SU-DHL-6 (cell line): ENCODE data around the gene CRISP2.

Experiments used
- H2AFZ ChIP-seq: fragments of 200-600 bp; sonication (generic); 2 replicates; pipeline ENCODE4 v1.6.1; 2014; ENCODE audit warnings: low read depth, mild to moderate bottlenecking, moderate library complexity, mixed read lengths, antibody characterized with exemption, low read length; ENCODE audit not compliant: severe bottlenecking
- H3F3A ChIP-seq: fragments of 200-600 bp; shearing (Covaris generic); 2 replicates; pipeline ENCODE4 v1.6.0; 2016; ENCODE audit warnings: antibody characterized with exemption, mild to moderate bottlenecking; ENCODE audit not compliant: insufficient read depth
- H3K27ac ChIP-seq: fragments of 200-600 bp; sonication (generic); 2 replicates; pipeline ENCODE4 v1.5.1; 2016; ENCODE audit warnings: low read depth, mild to moderate bottlenecking, low read length, moderate library complexity, mixed read lengths
- H3K27me3 ChIP-seq: fragments of 200-600 bp; sonication (generic), shearing (Covaris generic); 2 replicates; pipeline ENCODE4 v1.6.0; 2014; ENCODE audit warnings: mild to moderate bottlenecking, low read length
- H3K36me3 ChIP-seq: fragments of 200-600 bp; sonication (generic); 2 replicates; pipeline ENCODE4 v1.6.1; 2014; ENCODE audit warnings: mild to moderate bottlenecking, low read length, mixed read lengths
- H3K4me2 ChIP-seq: fragments of 300-600, 200-600 bp; shearing (Covaris generic), sonication (generic); 2 replicates; pipeline ENCODE4 v1.6.0; 2014; ENCODE audit warnings: low read length, low read depth, mild to moderate bottlenecking; ENCODE audit not compliant: poor library complexity, severe bottlenecking
- H3K4me3 ChIP-seq: fragments of 200-600 bp; sonication (generic); 2 replicates; pipeline ENCODE4 v1.5.1; 2014; ENCODE audit warnings: antibody characterized with exemption, low read length, mild to moderate bottlenecking, mixed read lengths; ENCODE audit not compliant: insufficient read depth, poor library complexity, severe bottlenecking
- H3K79me2 ChIP-seq: fragments of 200-600 bp; sonication (generic); 2 replicates; pipeline ENCODE4 v1.6.1; 2014; ENCODE audit warnings: mild to moderate bottlenecking, low read length, moderate library complexity; ENCODE audit not compliant: insufficient read depth
- H3K9ac ChIP-seq: fragments of 200-600 bp; sonication (generic); 2 replicates; pipeline ENCODE4 v1.7.0; 2014; ENCODE audit warnings: mild to moderate bottlenecking, low read length
- H3K9me2 ChIP-seq: fragments of 200-600 bp; sonication (generic); replicated peaks from 2 replicates; pipeline ENCODE4 v1.6.1; 2014; ENCODE audit warnings: low read length; ENCODE audit not compliant: insufficient read depth
- H3K9me3 ChIP-seq: fragments of 200-600 bp; sonication (generic); 2 replicates; pipeline ENCODE4 v1.6.1; 2014; ENCODE audit warnings: low read length, mixed read lengths; ENCODE audit not compliant: insufficient read depth
- H4K20me1 ChIP-seq: fragments of 200-600 bp; sonication (generic); 2 replicates; pipeline ENCODE4 v1.6.1; 2014; ENCODE audit warnings: low read depth, mild to moderate bottlenecking, antibody characterized with exemption, low read length, moderate library complexity, mixed read lengths
- EZH2phosphoT487 ChIP-seq: fragments of 200-600 bp; sonication (generic), shearing (Covaris generic); conservative IDR thresholded peaks from 2 replicates; pipeline ENCODE4 v1.6.1; 2018; ENCODE audit warnings: mild to moderate bottlenecking, antibody characterized with exemption, low read length, moderate library complexity, mixed read lengths
- TF ChIP-seq, protein P1 (sequence below): fragments of 200-600 bp; sonication (generic); IDR thresholded peaks from one replicate; pipeline ENCODE4 v1.5.1; 2017; ENCODE audit warnings: antibody characterized with exemption, mild to moderate bottlenecking, low read length, moderate library complexity; ENCODE audit not compliant: insufficient read depth, poor library complexity, severe bottlenecking

Gene CRISP2

GRCh38 chr6:49653438-49653837 is 59.9 kb downstream of the CRISP2 start:
- H3K9me2 ChIP-seq: no peaks in the 10 kb centered on the region

GRCh38 chr6:49651239-49651638 is 62.1 kb downstream of the CRISP2 start:
- Histone ChIP-seq H3K9me3 (no peaks in the 10 kb centered on the region), H2AFZ (no peak overlapping the region), H3K27me3 (no peaks in the 10 kb centered on the region), H3K9ac (no peak overlapping the region), H3K9me2 (no peaks in the 10 kb centered on the region), H4K20me1 (no peaks in the 10 kb centered on the region), H3F3A (no peaks in the 10 kb centered on the region), H3K36me3 (no peaks in the 10 kb centered on the region), H3K4me2 (no peak overlapping the region), H3K4me3 (no peak overlapping the region), H3K79me2 (no peaks in the 10 kb centered on the region), H3K27ac (no peak overlapping the region)
- TF ChIP-seq EZH2phosphoT487: no peak
- TF ChIP-seq, protein P1, sequence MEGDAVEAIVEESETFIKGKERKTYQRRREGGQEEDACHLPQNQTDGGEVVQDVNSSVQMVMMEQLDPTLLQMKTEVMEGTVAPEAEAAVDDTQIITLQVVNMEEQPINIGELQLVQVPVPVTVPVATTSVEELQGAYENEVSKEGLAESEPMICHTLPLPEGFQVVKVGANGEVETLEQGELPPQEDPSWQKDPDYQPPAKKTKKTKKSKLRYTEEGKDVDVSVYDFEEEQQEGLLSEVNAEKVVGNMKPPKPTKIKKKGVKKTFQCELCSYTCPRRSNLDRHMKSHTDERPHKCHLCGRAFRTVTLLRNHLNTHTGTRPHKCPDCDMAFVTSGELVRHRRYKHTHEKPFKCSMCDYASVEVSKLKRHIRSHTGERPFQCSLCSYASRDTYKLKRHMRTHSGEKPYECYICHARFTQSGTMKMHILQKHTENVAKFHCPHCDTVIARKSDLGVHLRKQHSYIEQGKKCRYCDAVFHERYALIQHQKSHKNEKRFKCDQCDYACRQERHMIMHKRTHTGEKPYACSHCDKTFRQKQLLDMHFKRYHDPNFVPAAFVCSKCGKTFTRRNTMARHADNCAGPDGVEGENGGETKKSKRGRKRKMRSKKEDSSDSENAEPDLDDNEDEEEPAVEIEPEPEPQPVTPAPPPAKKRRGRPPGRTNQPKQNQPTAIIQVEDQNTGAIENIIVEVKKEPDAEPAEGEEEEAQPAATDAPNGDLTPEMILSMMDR: no peak

More at GRCh38 chr6:49653438-49653837, 59.9 kb downstream of the CRISP2 start:
- H3K27me3 ChIP-seq: no peaks in the 10 kb centered on the region
- H3K36me3 ChIP-seq: no peaks in the 10 kb centered on the region
- H4K20me1 ChIP-seq: no peaks in the 10 kb centered on the region
- no peak overlapping the region for H2AFZ ChIP-seq
- H3K4me3 ChIP-seq: no peak overlapping the region
- H3K9me3 ChIP-seq: no peaks in the 10 kb centered on the region
- no peak for TF ChIP-seq EZH2phosphoT487
- TF ChIP-seq, protein P1: no peak
- no peaks in the 10 kb centered on the region for H3K79me2 ChIP-seq
- no peak overlapping the region for H3K27ac ChIP-seq
- no peak overlapping the region for H3K4me2 ChIP-seq
- H3K9ac ChIP-seq: no peak overlapping the region
- no peaks in the 10 kb centered on the region for H3F3A ChIP-seq

- H3K79me2 ChIP-seq: no peaks in the 10 kb centered on the region
- no peaks in the 10 kb centered on the region for H3K9me3 ChIP-seq
- H3K27me3 ChIP-seq: no peaks in the 10 kb centered on the region
- no peaks in the 10 kb centered on the region for H3K9me2 ChIP-seq
- no peak overlapping the region for H2AFZ ChIP-seq
- no peak overlapping the region for H3K4me3 ChIP-seq
- H4K20me1 ChIP-seq: no peaks in the 10 kb centered on the region
- H3K4me2 ChIP-seq: no peak overlapping the region
- TF ChIP-seq, protein P1: no peak
- no peak for TF ChIP-seq EZH2phosphoT487
- H3K27ac ChIP-seq: no peak overlapping the region
- H3K9ac ChIP-seq: no peak overlapping the region
- no peaks in the 10 kb centered on the region for H3K36me3 ChIP-seq
- H3F3A ChIP-seq: no peaks in the 10 kb centered on the region
Measured at GRCh38 chr6:49649988-49650387, 63.4 kb downstream of the CRISP2 start.

DNA sequence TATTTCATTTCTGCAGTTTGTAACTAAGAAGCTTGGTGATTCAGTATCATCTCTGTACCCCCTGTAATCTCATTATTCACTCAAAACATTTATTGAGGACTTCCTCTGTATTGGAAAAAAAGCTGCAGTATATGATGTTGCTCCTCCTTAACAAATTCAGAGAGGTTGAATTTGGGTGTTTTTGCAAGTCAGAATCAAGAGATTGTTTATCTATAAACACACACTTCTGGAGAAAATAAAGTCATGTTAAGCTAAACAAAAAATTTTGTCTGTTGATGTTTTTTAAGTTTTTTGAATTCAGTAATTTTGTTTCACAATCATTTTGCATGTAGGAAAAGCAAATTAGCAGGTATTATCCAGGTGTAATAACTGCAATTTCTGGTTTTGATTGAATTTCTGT is 65.3 kb downstream of the CRISP2 start:
- H2AFZ ChIP-seq: no peak overlapping the region
- no peaks in the 10 kb centered on the region for H3K27me3 ChIP-seq
- TF ChIP-seq EZH2phosphoT487: no peak
- TF ChIP-seq, protein P1: no peak
- H3K27ac ChIP-seq: no peak overlapping the region
- no peaks in the 10 kb centered on the region for H3K36me3 ChIP-seq
- no peaks in the 10 kb centered on the region for H3K79me2 ChIP-seq
- no peak overlapping the region for H3K4me2 ChIP-seq
- no peak overlapping the region for H3K4me3 ChIP-seq
- no peaks in the 10 kb centered on the region for H3F3A ChIP-seq
- no peak overlapping the region for H3K9ac ChIP-seq
- no peaks in the 10 kb centered on the region for H3K9me3 ChIP-seq
- H4K20me1 ChIP-seq: no peaks in the 10 kb centered on the region
- H3K9me2 ChIP-seq: no peaks in the 10 kb centered on the region
